GM21423 (cell line): ENCODE data around the gene CALN1.
"Not testable (repeated sequence)": the region's sequence is repeated elsewhere in the genome, so short reads cannot be mapped to it uniquely, and the experiment has no call there.

ENCODE experiments used
- ATAC-seq: cut with Tn5 transposase; IDR thresholded peaks from one replicate; pipeline ENCODE4 v1.9.1; 2021; ENCODE audit warnings: mild to moderate bottlenecking, moderate library complexity; ENCODE audit not compliant: unreplicated experiment

Gene CALN1

DNA sequence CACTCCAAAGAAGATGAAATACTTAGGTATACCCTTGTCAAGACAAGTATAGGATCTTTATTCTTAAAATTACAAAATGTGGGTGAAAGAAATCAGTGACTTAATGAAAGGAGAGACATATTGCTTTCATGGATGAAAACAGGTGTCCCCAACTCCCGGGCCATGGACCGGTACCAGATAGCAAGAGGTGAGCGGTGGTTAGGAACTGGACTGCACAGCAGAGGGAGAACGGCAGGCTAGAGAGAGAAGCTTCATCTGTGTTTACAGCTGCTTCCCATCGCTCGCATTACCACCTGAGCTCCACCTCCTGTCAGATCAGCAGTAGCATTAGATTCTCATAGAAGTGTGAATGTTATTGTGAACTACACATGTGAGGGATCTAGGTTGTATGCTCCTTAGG is 408.9 kb downstream of the CALN1 start:
- ATAC-seq = no peak

DNA sequence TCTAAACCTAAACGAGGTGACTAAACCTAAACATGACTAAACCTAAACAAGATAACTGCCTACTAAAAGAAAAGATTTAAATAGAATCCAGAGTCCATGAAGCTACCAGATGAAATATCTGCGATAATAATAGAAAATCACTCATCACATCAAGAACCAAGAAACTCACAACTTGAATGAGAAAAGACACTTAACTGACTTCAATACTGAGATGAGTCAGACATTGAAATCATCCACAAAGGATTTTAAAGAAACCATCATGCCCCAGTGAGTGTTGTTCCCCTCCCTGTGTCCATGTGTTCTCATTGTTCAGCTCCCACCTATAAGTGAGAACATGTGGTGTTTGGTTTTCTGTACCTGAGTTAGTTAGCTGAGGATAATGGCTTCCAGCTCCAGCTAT is 416.0 kb downstream of the CALN1 start:
- ATAC-seq = no peak

DNA sequence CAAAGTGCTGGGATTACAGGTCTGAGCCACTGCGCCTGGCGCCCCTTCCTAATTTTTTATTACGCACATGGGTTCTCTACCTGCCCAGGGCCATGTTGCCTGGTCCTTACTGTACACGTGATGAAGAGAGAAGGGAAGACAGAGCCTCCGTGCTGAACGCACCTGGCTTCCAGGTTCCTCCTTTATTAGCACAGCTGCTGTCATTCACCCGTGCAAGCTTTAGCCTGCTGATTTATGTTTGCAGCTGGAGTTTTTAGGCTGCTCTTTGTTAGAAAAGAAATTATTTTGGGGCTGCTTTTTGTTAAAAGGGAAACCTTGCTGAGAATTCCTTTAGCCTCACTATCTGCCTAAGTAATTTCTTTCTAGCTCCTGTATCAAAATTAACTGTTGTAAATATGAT is 417.0 kb downstream of the CALN1 start:
- ATAC-seq = no peak

DNA sequence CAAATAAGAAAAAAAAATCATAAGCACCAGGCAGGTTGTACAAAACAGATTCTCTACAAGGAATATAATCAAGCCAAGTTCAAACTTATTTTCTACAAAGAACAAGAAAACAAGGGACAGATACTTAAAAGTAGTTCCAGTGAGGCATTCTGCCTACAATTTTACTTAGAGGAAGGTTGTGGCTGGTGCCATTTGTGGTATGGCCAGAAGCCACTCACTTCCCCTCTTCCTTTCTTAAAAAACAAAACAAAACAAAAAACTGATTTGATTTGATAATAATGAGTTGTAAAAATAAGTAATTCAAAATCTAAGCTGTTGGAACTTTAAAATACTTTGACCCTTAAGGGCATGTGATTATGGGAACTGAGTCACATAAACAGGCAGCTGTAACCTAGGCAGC is 420.6 kb downstream of the CALN1 start:
- ATAC-seq = no peak

DNA sequence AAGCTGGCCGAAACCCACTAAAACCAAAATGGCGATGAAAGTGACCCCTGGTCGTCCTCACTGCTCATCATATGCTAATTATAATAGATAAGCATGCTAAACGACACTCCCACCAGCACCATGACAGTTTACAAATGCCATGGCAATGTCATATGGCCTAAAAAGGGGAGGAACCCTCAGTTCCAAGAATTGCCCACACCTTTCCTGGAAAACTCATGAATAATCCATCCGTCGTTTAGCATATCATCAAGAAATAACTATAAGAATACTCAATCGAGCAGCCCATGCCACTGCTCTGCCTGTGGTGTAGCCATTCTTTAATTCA is 422.0 kb downstream of the CALN1 start:
- no peak for ATAC-seq

DNA sequence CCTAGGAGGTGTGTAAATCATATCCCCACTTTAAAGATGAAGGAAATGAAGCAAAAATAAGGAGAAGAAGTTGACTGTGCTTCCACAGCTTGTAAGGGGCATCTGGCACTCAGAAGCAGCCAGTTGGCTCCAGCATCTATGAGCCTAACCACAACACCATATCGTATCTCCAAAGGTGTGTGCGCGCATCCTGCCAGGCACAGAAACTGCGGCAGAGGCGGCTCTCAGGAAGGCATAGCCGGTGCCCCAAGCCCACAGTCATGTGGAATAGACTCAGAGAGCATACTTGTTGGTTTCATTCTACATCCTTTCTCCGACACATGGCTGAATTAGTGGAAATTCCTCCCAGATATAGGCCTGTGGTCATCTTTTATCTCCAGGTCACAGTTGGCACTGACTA is 423.9 kb downstream of the CALN1 start:
- ATAC-seq = no peak

DNA sequence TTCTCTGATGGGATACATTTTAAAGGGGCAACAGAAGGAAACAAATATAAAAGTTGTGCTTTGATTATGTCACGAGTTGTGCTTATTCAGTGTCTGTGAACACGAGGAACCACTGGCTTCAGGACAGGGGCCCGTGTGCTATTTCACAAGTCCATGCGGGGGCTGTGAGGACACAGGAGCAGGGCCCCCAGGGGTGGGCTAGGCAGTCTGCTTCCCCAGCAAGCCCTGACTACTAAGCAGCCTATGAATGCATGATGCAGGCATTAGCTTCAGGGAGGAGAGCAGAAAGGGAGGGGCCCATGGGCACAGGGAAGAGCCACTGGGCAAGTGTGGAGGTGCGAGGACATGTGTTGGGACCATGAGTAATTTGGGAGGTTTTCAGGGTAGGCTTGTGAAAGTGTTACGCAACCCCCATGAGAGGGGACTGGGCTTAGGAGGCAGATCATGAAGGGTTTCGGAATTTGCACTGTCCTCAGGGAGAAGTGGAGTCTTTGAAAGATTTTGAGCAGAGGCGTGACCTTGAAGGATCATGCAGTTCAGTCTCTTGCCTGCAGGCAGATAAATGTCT is 424.9 kb downstream of the CALN1 start:
- no peak for ATAC-seq

DNA sequence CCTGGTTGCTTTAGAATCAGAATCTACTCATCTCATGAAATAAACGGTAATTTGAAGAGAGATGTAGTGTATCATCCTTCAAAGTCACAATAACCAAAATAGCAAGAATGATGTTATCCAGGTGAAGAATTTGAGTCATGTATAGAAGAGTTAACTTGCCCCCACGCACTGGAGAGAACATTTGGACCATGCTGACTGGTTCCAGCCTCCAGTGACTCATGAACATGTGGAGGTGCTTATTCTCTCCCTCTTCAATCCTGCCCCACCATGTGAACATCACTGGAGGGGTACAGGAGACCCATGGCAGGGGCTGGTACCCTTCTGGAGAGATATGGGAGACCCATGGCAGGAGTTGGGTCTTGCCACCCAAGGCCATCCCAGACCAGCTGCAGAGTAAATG is 427.8 kb downstream of the CALN1 start:
- ATAC-seq = no peak

DNA sequence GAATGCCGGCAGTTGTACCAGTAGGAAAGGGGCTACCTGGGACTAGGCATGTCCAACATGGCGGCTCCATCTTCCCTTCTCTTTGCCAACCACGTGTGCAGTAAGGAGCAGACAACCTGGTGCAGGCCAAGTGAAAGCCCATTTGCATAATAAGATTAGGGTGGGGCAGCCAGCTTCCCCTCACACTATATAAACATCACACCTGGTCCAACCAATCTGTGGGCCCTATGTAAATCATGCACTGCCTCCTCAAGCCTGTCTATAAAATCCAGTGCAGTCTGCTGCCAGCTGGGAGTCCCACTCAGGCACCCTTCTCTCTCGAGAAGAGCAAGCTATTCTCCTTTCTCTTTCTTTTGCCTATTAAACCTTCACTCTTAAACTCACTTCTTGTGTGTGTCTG is 429.3 kb downstream of the CALN1 start:
- ATAC-seq = no peak

DNA sequence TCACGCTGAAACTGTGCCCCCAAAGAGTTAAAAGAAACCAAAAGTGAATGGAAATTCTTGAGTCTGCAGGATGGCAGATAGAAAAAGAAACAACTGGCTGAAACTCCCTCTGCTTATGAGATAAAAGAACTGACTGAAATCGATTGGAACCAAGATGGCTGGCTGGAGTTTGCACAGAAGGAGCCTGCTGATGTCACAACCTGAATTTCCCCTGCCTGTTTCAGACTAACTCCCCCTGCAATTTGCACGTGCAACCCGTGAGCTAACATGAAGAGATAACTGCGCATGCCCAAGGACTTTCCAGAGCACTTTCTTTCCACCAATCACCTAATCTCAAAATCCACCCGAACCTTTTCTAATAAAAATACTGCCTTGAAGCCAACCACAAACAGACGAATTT is 435.5 kb downstream of the CALN1 start:
- no peak for ATAC-seq

DNA sequence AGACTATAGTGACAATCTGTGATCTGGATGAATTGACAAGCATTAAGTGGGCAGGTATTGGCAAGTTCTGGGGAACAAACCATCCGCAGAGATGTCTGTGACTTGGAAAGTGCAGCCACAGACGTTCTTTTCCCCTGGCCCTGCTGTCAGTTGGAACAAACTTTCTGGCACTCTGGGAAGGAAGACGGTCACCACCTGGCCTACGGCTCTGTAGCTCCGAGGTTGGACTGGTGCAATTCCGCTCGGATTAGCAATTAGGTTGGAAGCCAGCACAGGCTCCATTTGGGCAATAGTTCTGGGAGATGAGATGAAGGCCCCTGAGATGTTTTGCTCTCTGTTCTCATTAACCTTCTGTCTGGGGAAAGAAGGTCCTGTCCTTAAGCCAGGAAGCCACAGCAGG is 437.5 kb downstream of the CALN1 start:
- no peak for ATAC-seq

DNA sequence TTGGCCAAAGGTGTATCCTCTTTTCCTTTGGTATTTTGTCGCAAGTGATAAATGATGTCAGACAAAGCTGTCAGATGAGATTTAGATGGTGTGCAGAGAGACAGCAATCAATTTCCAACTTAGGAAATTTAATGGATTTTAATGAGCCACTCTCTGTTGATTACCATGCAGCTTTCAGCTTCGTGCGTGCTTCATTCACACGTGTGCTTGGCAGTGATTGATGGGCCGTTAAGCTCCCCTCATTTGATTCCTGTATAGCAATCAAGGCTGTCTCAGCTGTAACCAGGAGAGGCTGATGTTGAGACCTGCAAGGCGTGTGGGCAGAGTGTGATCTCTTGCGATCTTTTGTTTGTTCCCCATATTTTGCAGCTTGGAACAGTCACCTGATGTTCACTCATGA is 439.6 kb downstream of the CALN1 start:
- ATAC-seq = no peak

DNA sequence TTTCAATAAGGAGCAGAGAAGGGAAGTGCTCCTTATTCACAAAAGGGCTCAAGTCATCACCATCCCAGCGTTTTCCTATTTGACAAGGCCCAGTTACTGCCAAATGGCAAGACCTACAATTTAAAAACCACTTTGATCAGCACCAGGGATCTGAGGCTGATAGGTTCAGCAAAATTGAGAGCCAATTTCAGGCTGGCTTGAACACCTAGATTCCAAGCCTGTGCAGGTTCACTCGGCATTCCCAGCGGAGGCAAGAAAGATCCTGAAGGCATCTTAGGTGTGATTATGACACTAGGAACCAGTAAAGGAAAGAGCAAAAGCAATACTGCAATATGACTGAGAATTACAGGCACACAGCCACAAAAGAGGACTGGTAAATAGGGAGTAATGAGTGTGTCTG is 441.4 kb downstream of the CALN1 start:
- no peak for ATAC-seq

DNA sequence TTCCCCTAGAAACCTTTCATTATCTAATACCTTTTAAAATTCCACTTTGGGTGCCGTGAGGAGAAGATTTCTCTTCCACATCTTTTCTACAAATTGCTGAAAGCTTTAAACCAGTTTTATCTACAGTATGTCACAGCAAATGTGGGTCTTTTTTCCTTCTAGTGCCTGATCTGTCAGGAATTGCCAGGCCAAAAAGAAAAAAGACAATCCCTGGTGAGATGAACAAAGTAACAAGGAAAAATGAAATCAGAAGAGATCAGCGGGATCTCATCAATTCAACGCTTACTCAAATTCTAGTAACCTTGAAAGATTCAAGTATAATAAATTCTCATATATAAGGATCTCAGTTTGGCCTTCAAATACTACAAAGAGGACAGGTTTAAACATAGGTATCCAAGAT is 449.5 kb downstream of the CALN1 start:
- no peak for ATAC-seq

DNA sequence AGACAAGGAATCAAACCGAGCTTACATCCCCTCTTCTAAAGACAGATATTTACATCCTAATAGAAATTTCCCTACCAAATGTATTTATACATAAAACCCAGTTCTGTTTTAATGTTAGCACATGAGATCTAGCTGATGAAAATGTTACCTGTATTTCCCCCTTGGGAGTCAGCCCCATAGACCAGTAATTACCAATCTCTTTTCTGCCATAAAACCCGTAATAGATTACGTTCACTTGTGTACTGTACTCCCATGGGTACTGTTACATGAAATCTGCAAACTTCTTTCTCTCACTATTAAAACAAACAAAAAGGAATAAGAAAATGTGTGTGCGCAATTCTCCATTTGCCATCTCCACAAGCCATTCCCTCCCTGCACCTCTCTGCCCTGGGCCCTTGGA is 450.9 kb downstream of the CALN1 start:
- no peak for ATAC-seq

DNA sequence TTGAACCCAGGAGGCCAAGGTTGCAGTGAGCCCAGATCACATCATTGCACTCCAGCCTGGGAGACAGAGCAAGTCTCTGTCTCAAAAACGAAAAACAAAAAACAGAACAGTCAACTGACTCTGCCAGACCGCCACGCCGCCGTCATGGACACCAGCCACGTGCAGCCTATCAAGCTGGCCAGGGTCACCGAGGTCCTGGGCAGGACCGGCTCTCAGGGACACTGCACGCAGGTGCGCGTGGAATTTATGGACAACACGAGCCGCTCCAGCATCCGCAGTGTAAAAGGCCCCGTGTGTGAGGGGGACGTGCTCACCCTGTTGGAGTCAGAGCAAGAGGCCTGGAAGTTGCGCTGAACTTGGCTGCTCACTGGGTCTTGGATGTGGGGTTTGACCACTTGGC is 470.0 kb downstream of the CALN1 start:
- ATAC-seq = no peak

DNA sequence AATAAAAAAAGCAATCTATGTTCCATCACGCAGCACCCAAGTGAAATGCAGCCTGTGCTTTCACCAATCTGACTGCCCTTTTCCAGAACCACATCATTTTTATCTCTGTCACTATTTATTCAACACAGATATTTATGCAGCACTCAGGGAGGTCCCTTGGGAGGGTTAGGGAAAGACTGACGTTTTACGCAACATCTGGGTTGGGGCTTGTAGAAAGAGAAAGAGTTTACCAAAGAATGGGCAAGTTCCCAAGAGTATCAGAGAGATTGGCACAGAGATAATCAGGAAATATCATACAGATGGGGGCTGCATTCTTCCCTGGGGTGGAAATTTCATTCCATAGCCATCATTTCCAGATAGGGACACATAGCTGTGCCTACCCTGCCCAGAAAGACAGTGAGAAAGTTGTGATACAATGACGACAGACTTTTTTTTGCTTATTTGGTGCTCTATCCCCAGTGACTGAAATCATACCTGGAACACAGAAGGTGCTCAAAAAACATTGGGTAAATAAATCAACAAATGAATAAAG is 474.2 kb downstream of the CALN1 start:
- no peak for ATAC-seq

DNA sequence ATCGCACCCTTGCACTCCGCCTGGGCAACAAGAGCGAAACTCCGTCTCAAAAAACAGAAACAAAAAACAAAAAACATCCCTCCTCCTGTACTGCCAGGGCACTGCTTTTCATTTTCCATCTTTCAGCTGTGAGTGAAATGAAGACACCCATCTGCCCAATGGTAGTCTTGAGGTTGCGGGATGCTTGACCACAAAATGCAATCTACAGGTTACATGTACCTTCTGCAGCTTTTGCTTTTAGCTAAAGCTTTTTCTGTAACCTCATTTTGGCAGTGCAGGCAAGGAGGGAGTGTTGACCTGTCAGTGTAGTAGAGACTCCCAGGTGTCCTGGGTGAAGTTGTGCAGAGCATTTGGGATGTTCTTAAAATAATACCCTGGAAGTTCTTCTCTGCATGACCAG is 476.5 kb downstream of the CALN1 start:
- no peak for ATAC-seq

DNA sequence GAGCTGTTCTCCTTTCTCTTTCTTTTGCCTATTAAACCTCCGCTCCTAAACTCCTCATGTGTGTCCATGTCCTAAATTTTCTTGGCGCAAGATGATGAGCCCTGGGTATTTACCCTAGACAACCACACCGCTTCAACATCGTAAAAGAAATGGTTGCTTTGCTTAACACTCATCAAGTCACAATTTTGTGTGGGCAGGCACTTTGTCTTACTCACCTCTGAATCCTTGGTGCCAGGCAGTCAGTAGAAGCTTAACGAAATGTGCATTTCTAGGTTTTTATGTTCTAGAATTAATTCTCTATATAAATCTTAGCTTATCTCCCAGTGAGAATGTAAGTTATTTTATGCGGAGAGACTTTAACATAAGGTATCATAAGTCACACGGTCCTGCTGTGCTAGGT is 478.7 kb downstream of the CALN1 start:
- ATAC-seq = no peak

DNA sequence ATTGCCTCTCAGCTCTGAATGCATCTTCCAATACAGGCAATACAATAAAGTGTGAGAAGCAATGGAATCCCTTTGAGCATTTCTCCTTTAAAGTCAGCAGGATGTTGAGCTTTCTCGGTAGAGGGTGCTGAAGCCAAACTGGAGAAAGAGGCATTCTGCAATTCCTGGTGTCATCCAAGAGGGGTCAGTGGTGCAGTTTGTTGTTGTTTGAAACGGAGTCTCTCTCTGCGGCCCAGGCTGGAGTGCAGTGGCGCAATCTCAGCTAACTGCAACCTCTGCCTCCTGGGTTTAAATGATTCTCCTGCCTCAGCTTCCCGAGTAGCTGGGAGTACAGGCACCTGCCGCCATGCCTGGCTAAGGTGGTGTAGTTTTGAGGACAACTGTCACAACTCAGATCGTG is 486.5 kb downstream of the CALN1 start:
- no peak for ATAC-seq

DNA sequence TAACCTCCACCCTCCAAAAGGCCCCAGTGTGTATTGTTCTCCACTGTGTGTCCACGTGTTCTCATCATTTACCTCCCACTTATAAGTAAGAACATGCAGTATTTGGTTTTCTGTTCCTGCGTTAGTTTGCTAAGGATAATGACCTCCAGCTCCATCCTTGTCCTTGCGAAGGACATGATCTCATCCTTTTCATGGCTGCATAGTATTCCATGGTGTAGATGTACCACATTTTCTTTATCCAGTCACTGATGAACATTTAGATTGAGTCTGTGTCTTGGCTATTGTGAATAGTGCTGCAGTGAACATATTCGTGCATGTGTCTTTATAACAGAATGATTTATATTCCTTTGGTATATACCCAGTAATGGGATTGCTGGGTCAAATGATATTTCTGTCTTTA is 497.9 kb downstream of the CALN1 start:
- not testable (repeated sequence) for ATAC-seq

DNA sequence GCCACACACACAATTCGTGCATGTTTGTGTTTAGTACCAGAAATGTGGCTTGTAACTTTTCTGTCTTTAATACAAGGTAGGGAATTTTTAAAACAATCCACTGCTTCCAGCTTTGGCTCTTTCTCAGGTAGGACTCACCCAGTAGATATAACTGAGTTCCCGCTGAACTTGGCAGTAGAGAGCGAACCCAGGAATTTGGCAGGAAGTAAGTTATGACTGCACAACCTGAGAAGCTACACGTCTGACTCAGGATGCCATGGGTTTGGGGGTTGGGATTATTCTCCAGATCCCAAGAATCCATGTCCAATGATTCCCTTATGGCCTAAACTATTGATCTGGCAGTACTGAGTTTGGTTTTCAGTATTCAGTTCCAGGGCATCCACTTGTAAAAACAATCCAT is 499.7 kb downstream of the CALN1 start:
- ATAC-seq = no peak

DNA sequence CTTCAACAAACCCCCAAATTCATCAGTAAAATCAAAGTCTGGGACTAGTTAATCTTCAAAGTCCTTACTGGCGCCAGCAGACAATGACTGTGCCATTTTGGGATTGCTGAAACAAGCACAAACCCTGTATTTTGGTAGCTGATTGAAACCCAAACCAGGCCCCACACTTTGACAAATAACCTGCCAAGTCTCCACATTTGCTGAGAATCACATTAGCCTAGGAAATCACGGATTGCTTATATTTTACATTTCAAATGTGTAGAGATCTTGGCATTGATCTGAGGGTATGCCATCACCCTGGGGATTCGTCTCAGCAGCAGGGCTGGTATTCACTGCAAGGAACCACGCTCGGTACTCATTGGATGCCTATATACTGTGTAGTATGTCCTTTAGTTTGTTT is 501.1 kb downstream of the CALN1 start:
- ATAC-seq = no peak

DNA sequence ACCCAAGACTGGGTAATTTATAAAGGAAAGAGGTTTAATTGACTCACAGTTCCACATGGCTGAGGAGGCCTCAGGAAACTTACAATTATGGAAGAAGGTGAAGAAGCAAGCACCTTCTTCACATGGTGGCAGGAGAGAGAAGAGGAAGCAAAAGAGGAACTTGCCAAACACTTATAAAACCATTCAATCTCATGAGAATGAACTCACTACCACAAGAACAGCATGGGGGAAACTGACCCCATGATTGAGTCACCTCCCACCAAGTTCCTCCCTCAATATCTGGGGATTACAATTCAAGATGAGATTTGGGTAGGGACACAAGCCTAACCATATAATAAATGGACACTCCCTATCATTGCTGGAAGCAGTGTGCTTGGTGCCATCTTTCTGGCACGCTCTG is 506.3 kb downstream of the CALN1 start:
- no peak for ATAC-seq
